CD4-positive, alpha-beta T cell treated with Interleukin-10 for 1 hour (primary cell): ENCODE data around the gene OCA2.

Experiments used
- DNase-seq: peaks from one replicate; pipeline ENCODE4 v3.0.0-alpha.2; 2020

OCA2 gene

DNA sequence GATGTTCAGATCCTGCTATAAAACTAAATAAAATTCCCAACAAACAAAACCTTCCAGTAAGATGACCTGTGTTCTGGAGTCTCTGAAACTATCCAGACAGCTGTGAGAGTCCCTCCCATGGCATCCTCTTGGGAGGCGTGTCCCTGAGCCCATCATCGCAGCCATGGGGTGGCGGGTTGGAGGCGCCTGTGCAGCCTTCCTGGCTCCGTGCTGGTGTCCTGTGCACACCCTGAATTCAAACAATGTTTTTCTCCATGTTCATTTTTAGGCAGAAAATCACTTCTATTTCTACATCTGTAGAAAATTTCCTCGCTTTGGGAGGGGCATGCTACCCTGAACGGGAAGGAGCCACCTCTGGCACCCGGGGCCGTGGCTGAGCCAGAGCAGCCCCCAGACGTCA, 19.4 kb upstream of the OCA2 start:
- no peak for DNase-seq

DNA sequence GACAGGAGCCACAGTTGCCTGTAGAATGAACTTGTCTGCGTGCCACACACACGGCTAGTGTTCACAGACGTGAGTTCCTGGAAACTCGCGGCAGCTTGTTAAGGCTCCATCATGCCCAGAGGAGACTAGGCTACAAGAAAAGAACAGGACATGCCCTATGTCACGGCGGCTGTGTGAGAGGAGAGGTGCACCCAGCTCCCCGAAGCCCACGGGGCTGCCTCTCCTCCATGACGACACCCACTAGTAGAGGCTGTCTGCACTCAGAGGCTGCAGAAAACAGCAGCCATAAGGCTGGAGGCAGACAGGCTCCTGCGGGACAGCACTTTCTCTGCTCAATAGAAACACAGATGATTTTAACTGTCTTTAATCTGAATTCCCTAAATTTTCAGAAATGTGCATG, 19.0 kb upstream of the OCA2 start:
- no peak for DNase-seq

DNA sequence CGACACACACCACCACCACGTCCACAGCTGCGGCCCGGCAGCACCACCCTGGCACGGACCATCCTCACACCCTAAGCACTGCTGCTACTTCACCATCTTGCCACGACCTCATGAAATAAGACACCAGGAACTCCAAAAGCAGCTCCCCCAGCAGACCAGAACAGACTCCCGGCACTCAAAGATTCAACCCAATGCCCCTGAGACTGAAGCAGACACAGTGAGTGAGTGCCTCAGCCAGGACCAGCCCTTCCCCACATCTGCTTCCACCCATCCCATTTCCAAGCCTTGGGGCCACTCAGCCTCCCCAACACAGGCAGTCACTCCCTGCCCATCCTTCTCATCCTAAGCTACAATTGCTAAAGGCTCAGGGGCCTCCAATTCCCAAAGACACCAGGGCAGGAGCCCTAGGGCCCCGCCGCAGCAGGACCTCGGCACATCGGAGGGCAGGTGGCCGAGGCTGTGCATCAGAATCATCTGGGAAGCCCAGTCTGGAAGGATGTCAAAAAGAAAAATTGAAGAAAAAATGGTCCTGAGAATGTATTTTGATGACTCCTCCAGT, 18.4 kb upstream of the OCA2 start:
- DNase-seq: no peak

DNA sequence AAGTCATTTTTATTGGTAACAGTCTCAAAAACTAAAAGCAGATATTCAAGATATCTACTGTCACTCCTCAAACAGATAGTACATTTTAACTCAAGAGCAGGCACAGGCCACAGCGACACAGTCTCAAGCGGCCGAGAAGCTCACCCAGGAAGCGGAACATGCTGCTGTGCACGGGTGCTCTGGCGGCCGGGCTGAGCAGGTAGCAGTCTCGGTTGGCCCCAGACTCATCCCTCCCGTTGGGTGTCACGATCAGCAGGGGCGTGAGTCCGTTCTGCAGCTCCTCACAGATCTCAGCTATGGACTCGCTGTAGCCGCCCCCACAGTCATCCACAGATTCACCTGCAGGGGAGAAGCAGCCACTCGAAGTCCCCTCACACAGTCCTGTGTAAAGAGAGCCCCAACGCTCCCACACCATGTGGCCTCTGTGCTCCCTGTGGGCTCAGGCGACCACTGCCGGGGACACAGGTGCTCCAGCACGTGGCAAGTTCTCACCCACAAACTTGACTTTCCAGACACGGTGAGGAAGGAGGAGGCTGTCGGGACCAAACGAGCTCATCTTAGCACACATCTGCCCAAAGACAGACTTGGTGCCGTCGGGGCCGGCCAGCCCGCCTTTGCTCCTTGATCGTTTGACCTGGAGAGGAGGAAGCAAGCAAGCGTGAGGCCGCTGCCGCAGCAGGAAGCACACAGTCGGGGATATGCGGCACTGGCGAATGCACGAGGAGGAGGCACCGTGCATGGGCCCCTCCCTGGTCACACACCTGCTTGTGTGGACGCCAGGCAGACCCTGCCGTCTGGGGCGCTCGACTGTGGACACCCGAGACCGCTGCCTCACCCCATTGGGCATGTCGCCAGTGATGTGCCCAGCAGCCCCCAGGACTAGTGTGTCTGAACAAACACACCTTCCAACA, 17.7 kb upstream of the OCA2 start:
- DNase-seq: no peak

DNA sequence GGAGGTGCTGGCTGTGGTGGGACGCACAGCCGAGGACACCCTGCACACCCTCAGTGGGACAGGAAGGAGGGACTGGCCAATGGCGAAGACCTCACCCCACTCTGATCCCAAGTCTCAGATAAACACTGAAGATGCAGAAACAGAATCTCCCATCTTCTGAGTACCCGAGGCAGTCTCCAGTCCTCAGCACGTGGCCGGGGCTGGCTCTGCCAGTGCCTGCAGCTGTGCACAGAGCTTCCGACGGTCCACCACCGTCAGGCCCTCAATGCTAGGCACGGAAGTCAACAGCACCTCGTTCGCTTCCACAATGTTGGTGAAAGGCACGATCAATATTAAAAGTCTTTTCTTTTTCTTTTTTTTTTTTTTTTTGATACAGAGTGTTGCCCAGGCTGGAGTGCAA, 16.8 kb upstream of the OCA2 start:
- no peak for DNase-seq

DNA sequence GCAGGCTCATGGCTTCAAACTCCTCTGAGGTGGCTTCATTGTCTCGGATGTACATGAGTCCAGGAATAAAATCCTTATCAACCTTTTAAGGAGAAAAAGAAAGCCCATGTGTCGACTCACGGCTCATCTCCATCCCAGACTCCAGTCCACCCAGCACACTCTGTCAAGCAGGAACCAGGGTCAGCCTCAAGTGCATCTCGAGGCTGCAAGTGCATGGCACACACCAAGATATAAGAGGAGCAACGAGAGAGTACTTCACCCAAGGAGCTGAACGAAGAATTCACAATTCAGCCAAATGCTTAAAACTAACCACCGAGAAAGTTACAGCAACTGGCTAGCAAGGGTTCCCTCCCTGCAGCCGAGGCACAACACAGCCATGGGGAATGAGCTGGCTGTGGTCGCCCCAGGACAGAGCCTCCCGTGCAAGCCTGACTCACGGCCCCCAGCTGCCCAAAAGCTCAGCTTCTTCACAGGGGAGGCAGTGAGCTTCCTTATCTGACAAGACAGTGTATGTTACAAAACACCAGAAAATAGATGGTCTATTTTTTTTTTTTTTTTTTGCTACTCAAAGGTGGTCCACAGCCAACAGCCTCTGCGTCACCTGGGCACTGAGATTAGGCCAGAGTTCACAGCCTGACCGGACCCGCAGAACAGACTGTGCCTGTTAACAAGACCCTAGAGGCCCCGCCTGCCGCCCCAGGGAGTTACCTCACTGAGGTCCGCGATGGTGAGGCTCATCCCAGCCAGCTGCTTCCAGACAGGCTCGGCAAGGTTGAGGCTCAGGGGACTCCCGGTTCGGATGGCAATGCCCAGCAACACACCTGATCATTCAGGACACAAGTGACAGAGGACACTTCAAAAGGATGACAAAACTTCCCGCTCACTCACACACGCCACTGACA, 15.9 kb upstream of the OCA2 start:
- DNase-seq: no peak

DNA sequence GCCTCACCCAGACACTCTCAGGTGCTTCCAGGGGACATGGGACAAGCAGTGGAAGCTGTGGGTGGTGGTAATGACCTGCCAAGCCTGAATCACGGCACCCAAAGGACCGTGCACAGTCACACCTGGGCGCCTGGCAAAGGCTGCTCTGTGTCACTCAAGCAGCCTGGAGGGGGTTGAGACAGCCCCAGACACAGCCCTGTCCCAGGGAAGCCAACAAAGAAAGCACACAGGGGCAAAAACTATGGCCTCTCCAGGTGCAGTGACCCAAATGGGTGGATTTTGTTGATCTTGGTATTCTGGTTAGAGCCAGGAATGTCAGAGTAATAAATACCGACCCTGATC, 15.0 kb upstream of the OCA2 start:
- DNase-seq: no peak

DNA sequence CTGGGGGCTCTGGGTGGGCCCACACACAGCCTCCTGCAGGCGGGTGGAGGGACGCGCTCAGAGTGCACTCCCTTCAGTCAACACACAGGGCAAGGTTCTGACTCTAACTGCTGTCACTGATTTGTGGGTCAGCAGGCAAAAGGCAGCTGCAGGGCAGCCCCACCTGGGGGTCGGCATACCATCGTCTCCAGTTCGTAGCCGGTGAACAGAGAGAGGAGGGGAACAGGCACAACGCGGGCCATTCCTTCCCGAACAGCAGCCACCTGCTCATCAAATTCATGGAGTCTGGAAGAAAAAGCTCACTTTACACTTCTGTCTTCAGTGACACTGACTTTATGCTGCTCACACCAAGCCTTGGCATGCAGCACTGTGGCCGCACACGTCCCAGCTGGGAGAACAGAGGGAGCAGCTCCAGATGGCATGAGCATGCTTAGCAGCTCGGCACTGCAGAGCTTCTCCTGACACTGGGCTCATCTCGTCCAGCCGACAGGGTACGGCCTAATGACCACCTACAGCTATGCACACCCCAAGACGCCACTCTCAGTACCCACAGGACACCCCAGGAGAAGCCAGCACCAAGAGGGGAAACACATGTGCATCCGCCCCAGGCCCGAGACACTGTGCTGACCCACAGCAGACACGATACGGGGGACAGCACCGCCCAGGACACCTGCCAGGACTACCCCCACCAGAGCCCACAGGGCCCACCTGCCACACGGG, 14.4 kb upstream of the OCA2 start:
- no peak for DNase-seq

DNA sequence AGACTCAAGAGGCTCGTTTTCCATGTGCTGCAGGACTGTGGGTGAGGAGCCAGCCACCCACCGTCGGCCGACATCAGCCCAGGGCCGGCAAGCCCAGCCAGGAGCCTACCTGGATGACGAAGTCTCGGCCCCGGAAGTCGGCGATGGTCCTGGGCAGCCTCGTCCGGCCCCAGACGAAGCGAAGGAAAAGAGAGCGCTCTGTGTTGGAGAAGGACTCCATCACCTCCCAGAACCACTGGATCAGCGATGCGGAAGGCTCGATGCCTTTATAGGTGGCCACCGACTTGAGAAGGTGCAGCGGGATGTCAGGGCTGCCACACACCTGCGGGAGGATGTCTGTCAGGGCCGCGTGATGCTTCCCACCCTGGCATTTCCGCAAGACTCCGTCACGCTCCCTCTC, 13.8 kb upstream of the OCA2 start:
- no peak for DNase-seq

DNA sequence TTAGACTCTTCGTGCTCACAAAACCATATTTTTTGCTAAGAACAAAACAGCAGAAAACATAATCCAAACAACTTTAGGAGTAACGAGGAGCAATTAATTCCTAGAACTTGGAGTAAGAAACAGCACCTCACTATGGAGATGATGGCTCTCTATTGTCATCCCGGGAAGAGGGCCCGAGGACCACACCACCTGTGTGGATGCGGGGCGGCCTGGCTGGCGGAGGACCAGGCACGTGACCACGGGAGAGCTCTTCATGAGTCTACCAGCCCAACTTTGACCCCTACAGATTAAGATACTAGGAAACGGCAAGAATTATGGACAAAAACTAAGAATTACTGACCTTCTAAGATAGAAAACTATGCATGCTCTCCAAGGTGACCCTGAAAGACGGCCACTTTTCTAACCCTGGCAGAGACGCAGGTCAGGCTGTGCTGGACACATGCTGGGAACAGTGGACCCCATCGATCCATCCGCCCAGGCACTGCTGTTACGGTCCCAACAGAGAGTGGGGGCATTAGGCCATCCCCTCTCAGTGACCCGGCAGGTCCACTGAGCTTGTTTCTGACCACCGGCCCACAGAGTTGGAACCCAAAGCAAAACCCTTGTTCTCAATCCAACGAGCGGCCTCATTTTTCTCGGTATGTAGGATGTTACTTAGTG, 13.1 kb upstream of the OCA2 start:
- DNase-seq: no peak

DNA sequence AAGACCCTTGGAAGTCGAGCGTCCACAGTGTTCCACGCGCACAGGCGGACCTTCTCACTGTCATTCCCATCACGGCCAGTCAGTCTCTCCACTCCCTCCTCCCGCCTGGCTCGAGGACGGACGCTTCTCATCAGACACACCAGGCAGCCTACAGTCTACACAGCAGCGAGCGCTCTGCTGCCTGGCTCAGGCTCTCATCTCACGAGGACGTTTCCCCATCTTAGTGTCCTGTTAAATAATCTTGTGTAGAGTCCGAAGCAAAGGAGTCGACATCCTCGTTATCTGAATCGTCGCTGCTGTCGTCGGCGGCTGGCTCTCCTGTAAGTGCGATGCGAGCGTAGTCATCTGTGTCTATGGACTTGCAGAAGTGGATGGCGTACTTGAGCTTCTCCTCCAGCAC, 12.4 kb upstream of the OCA2 start:
- no peak for DNase-seq

DNA sequence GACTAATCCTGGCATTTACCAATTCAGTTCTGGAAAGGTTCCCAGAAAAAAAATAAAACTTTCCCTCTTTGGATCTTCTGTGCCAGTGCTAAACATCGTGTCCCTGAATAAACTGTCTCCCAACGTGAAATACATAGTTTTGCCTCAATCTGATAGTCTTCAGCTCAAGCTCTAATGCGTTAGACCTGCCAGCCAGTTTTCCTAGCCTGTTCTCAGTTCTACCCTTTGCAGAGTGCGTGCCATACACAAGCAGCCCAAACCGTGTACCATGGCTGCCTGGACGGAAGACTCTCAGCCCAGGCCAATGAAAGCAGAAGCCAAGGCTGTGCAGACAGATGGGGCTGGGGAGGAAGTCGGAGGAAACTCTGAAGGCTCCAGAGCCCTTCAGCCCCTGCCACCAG, 11.4 kb upstream of the OCA2 start:
- DNase-seq: no peak

DNA sequence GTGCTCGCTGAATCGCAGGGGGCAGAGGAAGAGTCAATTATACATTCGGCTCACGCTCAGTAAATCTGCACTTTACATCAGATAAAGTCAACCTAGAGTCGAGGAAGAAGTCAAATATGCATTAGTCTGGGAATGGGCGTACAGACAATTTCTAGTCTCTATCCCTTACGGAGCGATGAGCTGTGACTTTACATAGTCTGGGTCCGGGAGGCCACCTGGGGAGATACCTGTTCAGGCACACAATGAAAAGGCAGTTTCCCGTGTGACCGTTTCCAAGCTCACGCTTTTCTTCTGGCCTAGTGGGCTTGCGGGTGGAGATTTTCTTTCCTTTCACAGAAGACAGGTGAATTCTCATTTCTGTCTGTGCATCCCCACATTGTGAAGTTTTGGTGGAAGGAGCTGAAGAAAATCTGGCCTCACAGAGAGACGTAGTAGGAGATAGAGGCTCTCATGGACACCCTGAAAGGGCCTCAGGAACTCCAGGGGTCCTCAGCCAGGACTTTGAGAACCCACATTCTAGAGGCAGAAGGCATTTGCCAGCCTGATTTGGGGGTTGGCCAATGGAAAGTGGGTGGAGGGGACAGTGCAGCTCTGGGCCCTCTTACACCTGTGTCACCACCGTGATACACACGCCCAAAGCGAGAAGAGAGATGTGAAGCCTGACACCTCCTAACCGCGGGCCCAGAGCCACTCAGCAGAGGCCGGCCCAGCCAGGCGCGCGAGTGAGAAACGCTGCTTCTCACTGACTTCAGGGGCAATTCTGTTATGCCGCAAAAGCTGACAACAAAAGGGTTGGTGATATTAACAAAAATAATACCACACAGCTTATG, 10.7 kb upstream of the OCA2 start:
- DNase-seq: no peak

DNA sequence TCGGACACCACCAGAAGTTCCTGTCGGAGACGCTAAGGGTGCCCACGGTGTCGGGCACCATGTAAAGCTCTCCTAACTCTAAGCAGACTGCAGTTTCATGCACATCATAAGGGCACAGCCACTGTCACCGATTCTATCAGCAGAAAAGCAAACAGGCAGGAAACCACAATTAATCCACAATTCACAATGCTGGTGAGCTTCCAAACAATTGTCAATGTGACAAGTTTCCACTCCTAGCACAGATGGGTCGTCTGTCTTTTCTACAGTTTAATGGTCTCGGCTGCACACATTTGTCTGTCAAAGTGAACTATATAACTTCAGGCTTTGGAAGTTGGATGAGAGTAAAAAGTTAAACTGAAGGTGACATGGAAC, 8.8 kb upstream of the OCA2 start:
- no peak for DNase-seq

DNA sequence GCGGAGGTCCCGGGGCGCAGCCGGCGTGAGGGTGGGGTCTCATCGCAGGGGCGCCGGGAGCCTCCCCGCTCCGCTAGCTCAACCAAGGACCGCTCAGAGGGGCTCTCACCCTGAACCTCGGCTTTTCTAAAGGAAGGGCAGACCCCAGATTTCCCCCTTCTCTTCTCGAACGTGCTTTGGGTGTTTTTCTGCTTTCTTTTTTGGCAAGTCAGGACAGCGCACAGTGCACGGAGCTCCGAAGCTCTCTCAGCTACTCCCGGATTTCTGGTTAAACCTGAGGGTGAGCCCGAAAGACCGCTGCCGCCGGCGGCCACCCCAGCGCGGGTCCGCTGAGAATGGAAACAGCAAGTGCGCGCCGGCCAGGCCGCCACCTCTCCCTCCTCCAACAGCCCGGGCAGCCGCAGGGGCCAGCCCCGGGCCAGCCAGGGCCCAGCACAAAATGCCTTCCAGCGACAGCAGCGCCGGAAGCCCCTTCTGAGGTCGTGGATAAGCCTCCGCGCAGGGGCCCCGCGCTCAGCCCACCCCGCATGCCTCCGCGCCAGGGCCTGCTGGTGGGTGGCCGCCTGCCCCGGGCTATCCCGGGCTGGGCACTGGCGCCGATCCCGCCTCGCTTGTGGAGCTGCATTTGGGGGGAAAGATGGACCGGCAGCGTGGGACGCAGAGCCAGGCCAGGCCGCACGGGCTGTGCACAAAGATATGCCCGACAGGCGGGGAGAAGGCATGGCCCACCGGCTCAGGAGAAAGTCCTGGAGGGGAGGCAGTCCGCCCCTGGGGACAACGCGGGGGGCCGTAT, 8.2 kb upstream of the OCA2 start:
- DNase-seq: no peak

DNA sequence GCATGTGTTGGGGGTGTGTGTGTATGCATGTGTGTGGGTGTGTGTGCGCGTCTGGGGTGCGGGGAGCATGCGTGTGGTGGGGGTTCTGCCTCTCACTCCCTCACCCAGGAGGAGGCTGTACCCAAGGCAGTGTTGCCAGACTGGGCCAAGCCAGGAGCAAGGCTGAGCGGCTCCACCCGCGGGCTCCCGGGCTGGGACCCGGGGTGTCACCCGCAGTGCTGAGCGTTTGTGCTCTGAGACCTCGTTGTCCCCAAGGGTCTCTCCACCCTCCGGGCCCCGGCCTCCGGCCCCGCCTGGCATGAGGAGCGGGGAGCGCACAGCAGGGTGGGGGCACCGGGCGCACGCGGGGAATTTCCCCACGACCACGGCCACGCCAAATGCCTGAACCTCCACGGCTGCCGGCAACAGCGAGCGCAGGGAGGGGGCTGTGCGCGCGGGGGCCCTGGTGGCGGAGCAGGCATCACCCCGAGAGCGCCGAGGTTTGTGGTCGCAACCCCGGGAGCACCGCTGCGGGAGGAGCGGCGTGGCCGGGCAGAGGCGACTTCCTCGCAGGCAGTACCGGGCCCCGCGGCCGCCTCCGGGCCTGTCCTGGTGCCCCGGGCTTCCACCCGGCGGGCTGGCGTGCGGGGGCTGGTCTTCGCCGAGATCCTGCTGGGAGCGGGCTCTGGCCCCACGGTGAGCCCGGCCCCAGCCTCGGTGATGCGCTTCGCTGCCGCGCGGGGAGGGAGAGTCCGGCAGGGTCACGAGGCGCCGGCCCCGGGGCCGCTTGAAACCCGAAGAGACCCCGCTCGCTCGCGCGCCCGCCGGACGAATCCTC, 7.4 kb upstream of the OCA2 start:
- DNase-seq: peak; percentile 32

DNA sequence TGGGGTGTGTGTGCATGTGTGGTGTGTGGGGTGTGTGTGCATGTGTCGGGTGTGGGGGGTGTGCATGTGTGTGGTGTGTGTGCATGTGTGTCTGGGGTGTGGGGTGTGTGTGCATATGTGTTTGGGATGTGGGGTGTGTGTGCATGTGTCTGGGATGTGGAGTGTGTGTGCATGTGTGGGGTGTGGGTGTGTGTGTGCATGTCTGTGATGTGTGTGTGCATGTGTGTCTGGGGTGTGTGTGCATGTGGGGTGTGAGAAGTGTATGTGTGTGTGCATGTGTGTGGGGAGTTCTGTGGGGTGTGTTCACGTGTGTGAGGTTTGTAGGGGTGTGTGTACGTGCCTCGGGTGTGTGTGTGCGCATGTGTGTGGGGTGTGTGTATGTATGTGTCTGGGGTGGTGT, 6.7 kb upstream of the OCA2 start:
- DNase-seq: no peak

DNA sequence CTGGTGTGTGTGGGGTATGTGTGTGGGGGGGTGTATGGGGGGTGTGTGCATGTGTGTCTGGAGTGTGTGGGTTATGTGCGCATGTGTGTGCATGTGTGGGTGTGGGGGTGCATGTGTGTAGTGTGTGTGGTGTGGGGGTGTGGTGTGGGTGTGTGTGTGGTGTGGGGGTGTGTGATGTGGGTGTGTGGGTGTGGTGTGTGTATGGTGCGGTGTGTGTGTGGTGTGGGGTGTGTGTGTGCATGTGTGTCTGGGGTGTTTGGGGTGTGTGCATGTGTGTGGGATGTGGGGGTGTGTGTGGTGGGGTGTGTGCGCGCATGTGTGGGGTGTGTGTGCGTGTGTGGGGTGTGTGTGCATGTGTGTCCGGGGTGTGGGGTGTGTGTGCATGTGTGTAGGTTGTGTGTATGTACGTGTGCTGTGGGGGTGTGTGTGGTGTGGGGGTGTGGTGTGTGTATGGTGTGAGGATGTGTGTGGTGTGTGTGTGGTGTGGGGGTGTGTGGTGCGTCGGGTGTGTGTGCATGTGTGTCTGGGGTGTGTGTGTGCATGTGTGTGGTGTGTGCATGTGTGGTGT, 6.2 kb upstream of the OCA2 start:
- no peak for DNase-seq

DNA sequence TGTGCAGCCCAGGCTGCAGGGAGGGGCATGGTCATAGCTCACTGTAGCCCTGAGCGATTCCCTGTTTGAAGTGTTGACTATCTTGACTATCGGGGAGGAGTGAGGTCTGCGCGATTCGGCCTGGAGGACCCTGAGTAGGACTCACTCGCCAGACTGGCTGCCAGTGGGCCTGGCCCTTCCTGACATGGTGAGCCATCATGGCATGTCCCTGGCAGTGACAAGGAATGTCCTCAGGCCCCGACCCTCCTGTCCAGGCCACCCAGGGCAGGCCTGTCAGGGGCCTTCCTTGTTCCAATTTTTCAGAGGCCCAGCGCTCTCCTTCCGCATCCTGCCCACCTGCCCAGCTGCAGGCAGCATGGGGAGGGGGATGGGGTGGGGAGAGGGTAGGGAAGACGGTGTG, 5.2 kb upstream of the OCA2 start:
- no peak for DNase-seq

DNA sequence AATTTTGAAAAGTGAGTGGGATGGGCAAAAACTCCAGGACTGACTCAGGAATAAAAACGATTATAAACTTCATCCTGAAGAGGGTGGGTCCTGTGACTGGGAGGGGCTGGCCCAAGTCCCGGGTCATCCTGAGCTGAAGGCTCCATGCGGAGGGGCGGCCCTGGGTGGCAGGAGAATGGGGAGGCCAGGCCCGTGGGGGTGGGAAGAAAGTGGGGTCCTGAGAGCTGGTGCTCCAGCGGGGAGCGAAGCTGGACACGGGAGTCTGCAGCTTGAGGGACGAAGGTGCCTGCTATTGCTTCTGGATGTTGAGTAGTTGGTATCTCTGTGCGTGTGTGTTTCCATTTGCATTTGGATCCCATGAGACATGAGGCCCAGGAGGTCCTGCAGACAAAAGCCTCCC, 4.7 kb upstream of the OCA2 start:
- no peak for DNase-seq
